AG10803 (cell line): ENCODE data around the gene MTCH1.

Experiments
- DNase-seq: peaks from one replicate; pipeline ENCODE4 v3.0.0; 2010; ENCODE audit warnings: low read depth
- H3K4me3 ChIP-seq: 2 replicates; pipeline ENCODE4 v1.5.1; 2011; ENCODE audit warnings: mild to moderate bottlenecking, low read length, control low read depth
- CTCF ChIP-seq: conservative IDR thresholded peaks from 2 replicates; pipeline ENCODE4 v1.5.1; 2011; ENCODE audit warnings: mild to moderate bottlenecking, low read length, control low read depth, inconsistent platforms

The MTCH1 gene

GRCh38 chr6:37027811-37028469, 41.9 kb upstream of the MTCH1 start:
- no peak for TF ChIP-seq CTCF
- no peak overlapping the region for H3K4me3 ChIP-seq
- no peak for DNase-seq

- no peak for TF ChIP-seq CTCF
- DNase-seq = no peak
- no peak overlapping the region for H3K4me3 ChIP-seq
Measured at GRCh38 chr6:37027036-37027720, 41.2 kb upstream of the MTCH1 start.

GRCh38 chr6:37025621-37026466, 39.8 kb upstream of the MTCH1 start:
- H3K4me3 ChIP-seq = no peak overlapping the region
- TF ChIP-seq CTCF = no peak
- DNase-seq = no peak

GRCh38 chr6:37024656-37025337, 38.8 kb upstream of the MTCH1 start:
- no peak overlapping the region for H3K4me3 ChIP-seq
- no peak for TF ChIP-seq CTCF
- DNase-seq = peak; percentile 58

GRCh38 chr6:37022135-37022863, 36.3 kb upstream of the MTCH1 start:
- no peak for TF ChIP-seq CTCF
- no peak overlapping the region for H3K4me3 ChIP-seq
- no peak for DNase-seq

GRCh38 chr6:37021356-37022129, 35.5 kb upstream of the MTCH1 start:
- H3K4me3 ChIP-seq = no peak overlapping the region
- peak; percentile 48 for DNase-seq
- peak; percentile 57 for TF ChIP-seq CTCF
